ENCODE data around the gene SLK.

The SLK gene

GRCh38 chr10:103990121-103990520, 23.2 kb downstream of the SLK start:
- DNase-seq (ENCODE audit: low read depth): no peak
- no peak overlapping the region for H3K4me3 ChIP-seq (ENCODE audit: low read depth, low read length)
- no peak for TF ChIP-seq CTCF (IDR thresholded peaks at IDR 0.05; ENCODE audit: low read depth, low read length, missing control alignments)
- in situ Hi-C loops (cut with HindIII; ENCODE audit: low sequenced_read_pairs): no loop called here

- in situ Hi-C loops (cut with HindIII; ENCODE audit: low sequenced_read_pairs): no loop called here
- H3K4me3 ChIP-seq (ENCODE audit: low read depth, low read length): no peak overlapping the region
- no peak for DNase-seq (ENCODE audit: low read depth)
- no peak for TF ChIP-seq CTCF (IDR thresholded peaks at IDR 0.05; ENCODE audit: low read depth, low read length, missing control alignments)
Measured at GRCh38 chr10:103990531-103990930, 23.6 kb downstream of the SLK start.

GRCh38 chr10:103991393-103992128, 24.6 kb downstream of the SLK start:
- H3K4me3 ChIP-seq (ENCODE audit: low read depth, low read length): no peak overlapping the region

GRCh38 chr10:103995134-103995533, 28.2 kb downstream of the SLK start:
- H3K4me3 ChIP-seq (ENCODE audit: low read depth, low read length): no peak overlapping the region
- no peak for DNase-seq (ENCODE audit: low read depth)
- TF ChIP-seq CTCF (IDR thresholded peaks at IDR 0.05; ENCODE audit: low read depth, low read length, missing control alignments): no peak
- in situ Hi-C loops (cut with HindIII; ENCODE audit: low sequenced_read_pairs): no loop called here

More at GRCh38 chr10:103991393-103992128, 24.6 kb downstream of the SLK start:
- no peak for DNase-seq (ENCODE audit: low read depth)
- no peak for TF ChIP-seq CTCF (IDR thresholded peaks at IDR 0.05; ENCODE audit: low read depth, low read length, missing control alignments)
- in situ Hi-C loops (cut with HindIII; ENCODE audit: low sequenced_read_pairs): no loop called here

- H3K4me3 ChIP-seq (ENCODE audit: low read depth, low read length): no peak overlapping the region
- TF ChIP-seq CTCF (IDR thresholded peaks at IDR 0.05; ENCODE audit: low read depth, low read length, missing control alignments): no peak
- in situ Hi-C loops (cut with HindIII; ENCODE audit: low sequenced_read_pairs): no loop called here
- DNase-seq (ENCODE audit: low read depth): no peak
Measured at GRCh38 chr10:103998805-103999204, 31.9 kb downstream of the SLK start.

- no peak for DNase-seq (ENCODE audit: low read depth)
- in situ Hi-C loops (cut with HindIII; ENCODE audit: low sequenced_read_pairs): no loop called here
- TF ChIP-seq CTCF (IDR thresholded peaks at IDR 0.05; ENCODE audit: low read depth, low read length, missing control alignments): no peak
- H3K4me3 ChIP-seq (ENCODE audit: low read depth, low read length): no peak overlapping the region
Measured at GRCh38 chr10:104002911-104003310, 36.0 kb downstream of the SLK start.
